Epidermal melanocyte (primary cell): Measurements from ENCODE around the gene NFATC2.

Experiments used
- DNase-seq: peaks from one replicate; pipeline ENCODE4 v3.0.0; 2011; ENCODE audit warnings: low spot score; ENCODE audit not compliant: insufficient read length

Gene NFATC2

GRCh38 chr20:51432251-51432784, 110.2 kb downstream of the NFATC2 start:
- no peak for DNase-seq

- peak; percentile 75 for DNase-seq
These were observed 111.2 kb downstream of the NFATC2 start for GRCh38 chr20:51431321-51431720.

- no peak for DNase-seq
These were observed 112.1 kb downstream of the NFATC2 start for GRCh38 chr20:51430198-51430950.

- DNase-seq: no peak
These were observed 112.8 kb downstream of the NFATC2 start for GRCh38 chr20:51429696-51430095.

- DNase-seq: no peak
These were observed 113.4 kb downstream of the NFATC2 start for GRCh38 chr20:51429144-51429482.

- DNase-seq: no peak
These were observed 113.9 kb downstream of the NFATC2 start for GRCh38 chr20:51428401-51429143.

- no peak for DNase-seq
These were observed 114.7 kb downstream of the NFATC2 start for GRCh38 chr20:51427651-51428291.

- no peak for DNase-seq
These were observed 115.5 kb downstream of the NFATC2 start for GRCh38 chr20:51426718-51427650.

GRCh38 chr20:51425347-51426106, 117.0 kb downstream of the NFATC2 start:
- DNase-seq: no peak

GRCh38 chr20:51424270-51425117, 118.0 kb downstream of the NFATC2 start:
- no peak for DNase-seq

- DNase-seq: no peak
These were observed 118.7 kb downstream of the NFATC2 start for GRCh38 chr20:51423810-51424209.

- DNase-seq: no peak
These were observed 119.2 kb downstream of the NFATC2 start for GRCh38 chr20:51423290-51423667.

- DNase-seq: no peak
These were observed 119.8 kb downstream of the NFATC2 start for GRCh38 chr20:51422514-51423289.

GRCh38 chr20:51420805-51421204, 121.7 kb downstream of the NFATC2 start:
- DNase-seq: no peak

GRCh38 chr20:51420111-51420510, 122.4 kb downstream of the NFATC2 start:
- no peak for DNase-seq

GRCh38 chr20:51419646-51420045, 122.9 kb downstream of the NFATC2 start:
- DNase-seq: no peak

GRCh38 chr20:51419231-51419630, 123.3 kb downstream of the NFATC2 start:
- DNase-seq: no peak

- DNase-seq: no peak
These were observed 124.4 kb downstream of the NFATC2 start for GRCh38 chr20:51418137-51418529.
